Right ventricle myocardium inferior (tissue), 1 donor: ENCODE measurements around the gene GTF2IRD1. TPM values are rescaled to one million over a fixed set of nuclear protein-coding genes. Genes with fewer than 3 reads are reported as not detected.
"Not testable (repeated sequence)": the region's sequence is repeated elsewhere in the genome, so short reads cannot be mapped to it uniquely, and the experiment has no call there.

ENCODE experiments used
- ATAC-seq: fragments of 200-7000 bp; cut with Tn5 transposase; one replicate; pipeline ENCODE4 v1.9.1; 2020; ENCODE audit warnings: mild to moderate bottlenecking, moderate library complexity
- DNase-seq: peaks from one replicate; pipeline ENCODE4 v3.0.0; 2021; ENCODE audit errors: missing footprints
- intact Hi-C: fragments of 100-400 bp; cut with DNase I; formaldehyde crosslinking; loops from one replicate; pipeline ENCODE4 v1.11.0; 2022
- total RNA-seq: library from RNA; stranded (reverse); fragmentation: NEBNext Ultra II Directional; extraction: Animal tissue kit (Norgen Biotek cat#: 25700); gene quantifications from one replicate; pipeline ENCODE4 v1.2.1, GENCODE V29; 2021
- donor health status: DM: no; HTN: yes; CAD: no; lungs with severe emphysema.

GTF2IRD1 gene
- total RNA-seq, 1 donor from 2014 or later = 19.1 TPM

DNA sequence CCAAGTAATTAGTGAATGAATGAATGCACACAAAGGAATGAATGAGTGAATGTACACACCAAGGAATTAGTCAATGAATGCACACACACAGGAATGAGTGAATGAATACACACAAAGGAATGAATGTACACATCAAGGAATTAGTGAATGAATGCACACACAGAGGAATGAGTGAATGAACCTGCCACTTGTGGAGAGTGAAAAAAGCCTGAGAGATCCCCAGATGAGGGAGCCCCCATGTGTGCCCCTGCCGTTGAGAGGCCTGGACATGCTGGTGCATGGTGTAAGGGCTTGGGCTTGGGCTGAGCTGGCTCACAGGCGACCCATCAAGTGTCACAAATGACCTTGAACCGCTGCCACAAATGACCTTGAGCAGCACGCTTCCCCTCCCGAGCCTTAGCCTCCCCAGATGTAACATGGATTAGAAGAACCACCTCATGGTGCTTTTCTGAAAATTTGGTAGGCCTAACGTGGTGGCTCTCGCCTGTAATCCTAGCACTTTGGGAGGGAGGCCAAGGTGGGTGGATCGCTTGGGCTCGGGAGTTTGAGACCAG is 46.2 kb downstream of the GTF2IRD1 start:
- ATAC-seq = no peak
- DNase-seq = no peak
- intact Hi-C loops = loop anchor here (2.0 to 5.0 kb wide), 3 partner anchors 17 to 48 kb away; partner anchors contain the start of gene GTF2IRD1

DNA sequence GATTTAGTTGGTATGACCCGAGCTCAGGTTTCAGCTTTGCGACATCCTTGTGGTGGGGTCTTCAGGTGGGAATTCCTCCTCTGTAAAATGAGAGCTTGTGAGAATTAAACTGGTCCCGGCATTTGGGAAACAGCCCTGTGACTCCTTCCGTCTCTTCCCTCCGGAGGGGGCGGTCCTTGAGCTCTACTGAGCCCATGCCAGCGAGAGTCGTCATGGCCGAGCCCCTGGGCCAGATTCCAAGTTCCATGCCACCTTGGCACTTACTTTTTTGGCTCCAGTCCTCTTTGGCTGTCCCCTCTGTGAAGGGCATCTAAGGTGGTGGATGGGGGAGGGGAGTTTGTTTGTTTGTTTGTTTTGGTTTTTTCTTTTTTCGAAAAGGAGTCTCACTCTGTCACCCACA is 47.6 kb downstream of the GTF2IRD1 start:
- intact Hi-C loops = loop anchor here (5.0 kb wide), 2 partner anchors 36 to 49 kb away; partner anchors contain the start of gene GTF2IRD1
- DNase-seq = no peak
- peak; percentile 40 for ATAC-seq

DNA sequence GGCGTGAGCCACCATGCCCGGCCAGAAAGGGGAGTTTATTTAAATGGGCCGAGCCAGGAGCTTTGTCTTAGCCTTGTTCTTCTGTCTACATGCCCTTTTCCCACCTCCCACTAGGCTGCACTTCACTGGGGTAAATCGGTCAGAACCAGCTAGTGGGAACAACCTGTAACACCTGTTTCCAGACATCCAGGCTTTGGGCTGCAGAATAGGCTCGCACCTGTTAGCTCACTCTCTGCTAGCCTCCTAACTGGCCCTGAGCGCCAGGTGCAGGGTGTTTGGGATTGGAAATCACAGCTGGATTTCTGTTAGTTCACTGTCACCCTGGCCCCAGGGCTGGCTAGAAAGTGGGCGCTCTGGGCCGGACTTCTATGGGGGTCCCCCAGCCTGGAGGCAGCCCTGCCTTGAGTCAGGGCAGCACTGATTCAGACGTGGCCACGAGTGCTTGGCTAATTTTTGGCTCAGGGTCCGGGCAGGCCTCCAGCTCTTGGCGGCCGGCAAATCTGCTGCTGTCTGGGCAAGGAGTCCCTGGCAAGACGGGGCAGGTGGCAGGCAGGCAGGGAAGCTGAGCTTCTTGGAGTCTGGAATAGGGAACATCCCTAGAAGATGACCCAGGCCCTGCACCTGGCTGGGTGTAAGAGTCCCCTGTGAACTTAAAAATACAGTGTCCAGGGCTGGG is 48.6 kb downstream of the GTF2IRD1 start:
- intact Hi-C loops = loop anchor here (5.0 kb wide), 2 partner anchors 35 to 50 kb away; partner anchors contain the start of gene GTF2IRD1
- no peak for DNase-seq
- ATAC-seq = peak; percentile 29

DNA sequence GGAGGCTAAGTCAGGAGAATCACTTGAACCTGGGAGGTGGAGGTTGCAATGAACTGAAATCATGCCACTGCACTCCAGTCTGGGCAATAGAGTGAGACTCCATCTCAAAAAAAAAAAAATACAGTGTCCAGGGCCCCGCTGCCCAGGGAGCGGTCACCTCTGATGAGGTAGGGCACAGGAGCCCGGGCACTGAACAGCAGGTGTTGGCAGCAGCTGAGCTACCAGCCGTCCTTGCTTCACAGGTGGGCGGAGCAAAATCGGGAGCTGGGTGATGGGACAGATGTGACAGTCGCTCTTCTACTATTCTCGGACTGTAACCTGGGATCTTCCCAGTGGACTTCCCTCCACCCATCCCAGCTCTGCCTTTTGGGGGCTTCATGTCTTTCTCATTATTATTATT is 49.4 kb downstream of the GTF2IRD1 start:
- DNase-seq = no peak
- ATAC-seq = no peak
- intact Hi-C loops = loop anchor here (5.0 kb wide), 2 partner anchors 34 to 51 kb away; partner anchors contain the start of gene GTF2IRD1

- DNase-seq = no peak
- no peak for ATAC-seq
- intact Hi-C loops = loop anchor here (5.0 kb wide), 2 partner anchors 33 to 52 kb away; partner anchors contain the start of gene GTF2IRD1
Observed at GRCh38 chr7:74503943-74504342, 50.2 kb downstream of the GTF2IRD1 start.

GRCh38 chr7:74505471-74506324 is 52.0 kb downstream of the GTF2IRD1 start:
- intact Hi-C loops = no loop called here
- DNase-seq = no peak
- ATAC-seq = no peak

GRCh38 chr7:74506325-74506724 is 52.6 kb downstream of the GTF2IRD1 start:
- no peak for DNase-seq

DNA sequence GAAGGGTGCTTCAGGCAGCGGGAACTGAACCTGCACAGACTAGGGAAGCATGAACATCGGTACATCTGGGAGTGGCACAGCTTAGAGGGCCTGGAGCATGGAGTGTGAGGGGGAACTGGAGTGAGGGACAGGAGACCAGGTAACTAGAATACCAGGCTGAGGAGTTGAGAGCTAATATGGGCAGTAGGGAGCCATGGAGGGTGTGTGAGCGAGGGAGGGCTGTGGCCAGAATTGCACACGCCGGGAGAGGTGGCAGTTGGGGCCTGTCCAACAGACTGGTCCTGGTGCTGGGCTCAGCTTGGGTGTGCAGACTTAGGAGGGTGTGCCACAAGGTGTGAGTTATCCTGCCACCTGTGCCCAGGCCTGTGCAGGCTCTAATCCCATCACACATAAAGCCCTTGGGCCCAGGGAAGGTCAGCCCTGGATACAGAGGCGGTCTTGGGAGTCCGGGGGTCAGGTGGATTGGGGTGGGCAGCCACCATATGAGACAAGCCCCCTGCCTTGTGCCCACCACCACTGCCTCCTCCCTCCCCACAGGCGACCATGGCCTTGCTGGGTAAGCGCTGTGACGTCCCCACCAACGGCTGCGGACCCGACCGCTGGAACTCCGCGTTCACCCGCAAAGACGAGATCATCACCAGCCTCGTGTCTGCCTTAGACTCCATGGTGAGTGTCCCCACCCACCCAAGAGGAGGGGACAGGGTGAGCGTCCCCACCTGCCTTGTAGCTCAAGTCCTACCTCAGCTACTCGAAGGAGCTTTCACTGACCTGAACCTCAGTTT is 54.0 kb downstream of the GTF2IRD1 start:
- intact Hi-C loops = no loop called here
- ATAC-seq = no peak
- no peak for DNase-seq

More at GRCh38 chr7:74506325-74506724, 52.6 kb downstream of the GTF2IRD1 start:
- ATAC-seq = no peak
- intact Hi-C loops = no loop called here

DNA sequence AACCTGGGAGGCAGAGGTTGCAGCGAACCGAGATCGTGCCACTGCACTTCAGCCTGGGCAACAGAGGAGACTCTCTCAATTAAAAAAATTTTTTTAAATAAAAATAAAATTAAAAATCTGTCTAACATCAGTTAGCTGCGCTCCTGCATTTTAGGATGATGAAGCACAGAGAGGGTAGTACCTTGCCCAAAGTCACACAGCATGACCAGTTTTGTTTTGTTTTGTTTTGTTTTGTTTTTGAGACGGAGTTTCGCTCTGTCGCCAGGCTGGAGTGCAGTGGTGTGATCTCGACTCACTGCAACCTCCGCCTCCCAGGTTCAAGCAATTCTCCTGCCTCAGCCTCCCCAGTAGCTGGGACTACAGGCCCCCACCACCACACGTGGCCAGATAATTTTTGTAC is 55.7 kb downstream of the GTF2IRD1 start:
- intact Hi-C loops, DNase-seq, ATAC-seq: not testable (repeated sequence)

DNA sequence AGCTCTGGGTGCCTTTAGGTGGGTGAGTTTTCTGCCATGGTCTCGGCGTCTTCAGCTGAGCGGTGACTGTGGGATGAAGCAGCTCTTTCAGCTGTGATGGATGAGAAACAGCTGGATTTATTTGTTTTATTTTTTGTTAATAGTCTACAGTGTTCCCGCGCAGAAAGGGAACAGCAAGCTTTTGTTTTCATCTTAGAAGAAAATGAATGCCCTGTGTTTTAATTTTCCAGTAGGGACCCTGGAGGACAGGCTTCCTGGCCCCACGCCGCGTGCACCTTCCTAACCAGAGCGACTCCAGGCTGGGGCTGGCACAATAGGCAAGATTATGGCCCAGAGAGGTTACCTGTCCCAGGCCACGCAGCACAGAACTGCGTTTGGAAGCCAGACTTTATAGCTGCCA is 57.6 kb downstream of the GTF2IRD1 start:
- ATAC-seq (no peak), DNase-seq (no peak)
- intact Hi-C loops = no loop called here

- intact Hi-C loops = no loop called here
Observed at GRCh38 chr7:74512762-74513161, 59.1 kb downstream of the GTF2IRD1 start.

GRCh38 chr7:74514131-74514591 is 60.5 kb downstream of the GTF2IRD1 start:
- intact Hi-C loops = no loop called here
- no peak for DNase-seq
- peak; percentile 62 for ATAC-seq

More at GRCh38 chr7:74512762-74513161, 59.1 kb downstream of the GTF2IRD1 start:
- DNase-seq = no peak
- no peak for ATAC-seq

DNA sequence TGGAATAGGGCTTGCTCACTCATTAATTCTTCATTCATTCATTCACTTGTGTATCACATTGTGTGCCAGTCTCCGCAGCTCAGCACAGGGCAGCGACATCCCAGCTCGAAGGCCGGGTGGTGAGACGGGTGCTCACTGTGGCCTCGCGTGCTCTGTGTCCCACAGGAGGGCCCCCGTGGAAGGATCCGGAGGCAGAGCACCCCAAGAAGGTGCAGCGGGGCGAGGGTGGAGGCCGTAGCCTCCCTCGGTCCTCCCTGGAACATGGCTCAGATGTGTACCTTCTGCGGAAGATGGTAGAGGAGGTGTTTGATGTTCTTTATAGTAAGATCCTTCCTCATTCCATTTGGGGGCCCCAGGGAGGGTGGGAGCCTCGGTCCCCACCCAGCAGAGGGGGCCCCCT is 61.6 kb downstream of the GTF2IRD1 start:
- ATAC-seq (no peak), DNase-seq (no peak)
- intact Hi-C loops = no loop called here

- intact Hi-C loops = no loop called here
- DNase-seq (no peak), ATAC-seq (no peak)
Observed at GRCh38 chr7:74516214-74516613, 62.5 kb downstream of the GTF2IRD1 start.

GRCh38 chr7:74518041-74518440 is 64.3 kb downstream of the GTF2IRD1 start:
- no peak for DNase-seq
- intact Hi-C loops = no loop called here

DNA sequence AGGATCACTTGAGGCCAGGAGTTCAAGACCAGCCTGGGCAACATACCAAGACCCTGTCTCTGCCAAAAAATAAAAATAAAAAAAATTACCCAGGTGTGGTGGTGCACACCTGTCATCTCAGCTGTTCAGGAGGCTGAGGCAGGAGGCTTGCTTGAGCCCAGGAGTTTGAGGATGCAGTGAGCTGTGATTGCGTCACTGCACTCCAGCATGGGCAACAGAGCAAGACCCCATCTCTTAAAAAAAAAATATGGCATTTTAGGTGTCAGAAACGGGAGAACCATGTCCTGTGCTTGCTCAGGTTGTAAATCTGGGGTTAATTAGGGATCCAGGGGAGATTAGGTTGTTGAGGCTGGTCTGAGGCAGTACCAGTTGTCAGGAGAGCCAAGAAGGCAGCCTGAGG is 64.9 kb downstream of the GTF2IRD1 start:
- ATAC-seq (no peak), DNase-seq (no peak)
- intact Hi-C loops = no loop called here

More at GRCh38 chr7:74518041-74518440, 64.3 kb downstream of the GTF2IRD1 start:
- no peak for ATAC-seq

- intact Hi-C loops = no loop called here
- no peak for DNase-seq
Observed at GRCh38 chr7:74519395-74519794, 65.7 kb downstream of the GTF2IRD1 start.

GRCh38 chr7:74521855-74522254 is 68.1 kb downstream of the GTF2IRD1 start:
- DNase-seq (no peak), ATAC-seq (no peak)
- intact Hi-C loops = no loop called here

More at GRCh38 chr7:74519395-74519794, 65.7 kb downstream of the GTF2IRD1 start:
- ATAC-seq = no peak
